AG09309 (cell line): ENCODE data around the gene C2CD4D.
A peak's percentile ranks its signal among the peaks of the same experiment; 100 is the strongest.
"Not testable (repeated sequence)": the region's sequence is repeated elsewhere in the genome, so short reads cannot be mapped to it uniquely, and the experiment has no call there.

Experiments used
- DNase-seq: peaks from one replicate; pipeline ENCODE4 v3.0.0-alpha.2; 2010; ENCODE audit warnings: low read depth
- H3K4me3 ChIP-seq: 2 replicates; pipeline ENCODE4 v1.5.1; 2011; ENCODE audit warnings: mild to moderate bottlenecking, low read depth, low read length, moderate library complexity; ENCODE audit not compliant: control insufficient read depth
- CTCF ChIP-seq: IDR thresholded peaks from 2 replicates; pipeline ENCODE4 v1.5.1; 2011; ENCODE audit warnings: mild to moderate bottlenecking, low read depth, low read length, inconsistent platforms; ENCODE audit not compliant: insufficient read depth, control insufficient read depth; ENCODE audit errors: missing control alignments

Gene C2CD4D

GRCh38 chr1:151881479-151881878 lies 41.9 kb upstream of the C2CD4D start:
- no peak for DNase-seq
- TF ChIP-seq CTCF = no peak
- no peak overlapping the region for H3K4me3 ChIP-seq

GRCh38 chr1:151875419-151876097 lies 35.9 kb upstream of the C2CD4D start:
- H3K4me3 ChIP-seq = no peak overlapping the region
- no peak for TF ChIP-seq CTCF
- DNase-seq = no peak

GRCh38 chr1:151872776-151873175 lies 33.2 kb upstream of the C2CD4D start:
- not testable (repeated sequence) for DNase-seq, H3K4me3 ChIP-seq

- no peak for TF ChIP-seq CTCF
- no peak overlapping the region for H3K4me3 ChIP-seq
- DNase-seq = no peak
Observed at GRCh38 chr1:151871284-151872030, 31.8 kb upstream of the C2CD4D start.

GRCh38 chr1:151868486-151868885 lies 28.9 kb upstream of the C2CD4D start:
- DNase-seq = no peak
- no peak for TF ChIP-seq CTCF

GRCh38 chr1:151867765-151868411 lies 28.3 kb upstream of the C2CD4D start:
- TF ChIP-seq CTCF = no peak
- no peak overlapping the region for H3K4me3 ChIP-seq
- DNase-seq = peak; percentile 57

More at GRCh38 chr1:151868486-151868885, 28.9 kb upstream of the C2CD4D start:
- no peak overlapping the region for H3K4me3 ChIP-seq

- no peak for DNase-seq
- TF ChIP-seq CTCF = no peak
- no peak overlapping the region for H3K4me3 ChIP-seq
Observed at GRCh38 chr1:151867321-151867720, 27.7 kb upstream of the C2CD4D start.
